AG04449 (cell line): ENCODE data around the gene HNRNPU.

Experiments
- CTCF ChIA-PET: fragments of 350-600 bp; formaldehyde crosslinking; extraction: SDS; loops from one replicate; lab custom pipeline; 2021; ENCODE audit warnings: antibody characterized with exemption; lab: Yijun Ruan, JAX
- POLR2A ChIA-PET: fragments of 400-600, 350-600 bp; formaldehyde crosslinking; extraction: SDS; loops from one replicate; lab custom pipeline; 2020; ENCODE audit warnings: antibody characterized with exemption, inconsistent platforms; lab: Yijun Ruan, JAX
- DNase-seq: peaks from one replicate; pipeline ENCODE4 v3.0.0-alpha.2; 2010; ENCODE audit warnings: low read depth, low spot score
- H3K4me3 ChIP-seq: 2 replicates; pipeline ENCODE4 v1.5.1; 2011; ENCODE audit warnings: low read depth, mild to moderate bottlenecking, control low read depth, low read length
- TF ChIP-seq, protein P1 (sequence below): IDR thresholded peaks from one replicate; pipeline ENCODE4 v1.5.1; 2011; ENCODE audit warnings: mild to moderate bottlenecking, moderate library complexity, low read length, control low read depth, inconsistent platforms; ENCODE audit not compliant: insufficient read depth; ENCODE audit errors: missing control alignments

Gene HNRNPU

DNA sequence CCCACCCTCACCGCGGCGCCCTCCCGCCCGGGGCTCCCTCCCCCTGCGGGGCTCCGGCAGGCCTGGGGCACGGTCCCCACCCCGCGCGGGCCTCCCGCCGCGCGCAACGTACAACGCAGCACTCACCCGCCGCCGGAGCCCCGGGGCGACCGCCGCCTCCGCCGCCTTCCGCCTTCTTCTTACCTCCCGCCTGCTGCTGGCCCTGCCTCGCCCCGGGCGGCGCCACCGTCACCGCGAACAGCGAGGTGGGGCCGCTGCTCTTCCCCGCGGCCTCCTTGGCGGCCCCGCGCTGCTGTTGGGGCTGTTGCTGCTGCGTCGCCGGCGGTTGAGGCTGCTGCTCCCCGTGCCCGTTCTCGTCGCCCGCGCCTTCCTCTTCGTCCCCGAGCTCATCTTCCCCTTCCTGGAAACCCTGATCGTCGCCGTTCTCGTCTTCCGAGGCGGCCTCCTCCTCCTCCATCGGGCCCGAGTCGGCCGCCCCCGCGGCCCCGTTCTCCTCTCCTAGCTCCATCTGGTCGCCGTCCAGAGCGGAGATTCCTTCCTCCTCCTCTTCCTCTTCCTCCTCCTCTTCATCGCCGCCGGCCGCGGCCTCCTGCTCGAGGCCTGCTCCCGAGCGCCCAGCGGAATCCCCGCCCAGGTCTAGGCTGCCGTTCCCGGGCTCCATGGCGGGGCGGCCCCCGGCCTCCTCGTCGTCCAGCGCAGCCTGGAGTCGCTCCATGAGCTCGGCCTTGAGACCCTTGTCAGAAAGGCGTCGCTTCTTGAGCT, 671 bp downstream of the HNRNPU start:
- ChIA-PET CTCF (interaction anchor here (0.6 to 3.0 kb wide), 8 partner anchors 8 to 179 kb away, joined by 3 to 18 read pairs (median 4); no protein-coding TSS in a partner anchor), POLR2A (interaction anchor here (0.7 to 2.3 kb wide), 8 partner anchors 12 to 107 kb away, joined by 3 to 16 read pairs (median 4); partner anchors contain the start of gene COX20)
- DNase-seq: no peak
- TF ChIP-seq, protein P1, sequence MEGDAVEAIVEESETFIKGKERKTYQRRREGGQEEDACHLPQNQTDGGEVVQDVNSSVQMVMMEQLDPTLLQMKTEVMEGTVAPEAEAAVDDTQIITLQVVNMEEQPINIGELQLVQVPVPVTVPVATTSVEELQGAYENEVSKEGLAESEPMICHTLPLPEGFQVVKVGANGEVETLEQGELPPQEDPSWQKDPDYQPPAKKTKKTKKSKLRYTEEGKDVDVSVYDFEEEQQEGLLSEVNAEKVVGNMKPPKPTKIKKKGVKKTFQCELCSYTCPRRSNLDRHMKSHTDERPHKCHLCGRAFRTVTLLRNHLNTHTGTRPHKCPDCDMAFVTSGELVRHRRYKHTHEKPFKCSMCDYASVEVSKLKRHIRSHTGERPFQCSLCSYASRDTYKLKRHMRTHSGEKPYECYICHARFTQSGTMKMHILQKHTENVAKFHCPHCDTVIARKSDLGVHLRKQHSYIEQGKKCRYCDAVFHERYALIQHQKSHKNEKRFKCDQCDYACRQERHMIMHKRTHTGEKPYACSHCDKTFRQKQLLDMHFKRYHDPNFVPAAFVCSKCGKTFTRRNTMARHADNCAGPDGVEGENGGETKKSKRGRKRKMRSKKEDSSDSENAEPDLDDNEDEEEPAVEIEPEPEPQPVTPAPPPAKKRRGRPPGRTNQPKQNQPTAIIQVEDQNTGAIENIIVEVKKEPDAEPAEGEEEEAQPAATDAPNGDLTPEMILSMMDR: no peak
- H3K4me3 ChIP-seq: peak overlapping the region; percentile 95

DNA sequence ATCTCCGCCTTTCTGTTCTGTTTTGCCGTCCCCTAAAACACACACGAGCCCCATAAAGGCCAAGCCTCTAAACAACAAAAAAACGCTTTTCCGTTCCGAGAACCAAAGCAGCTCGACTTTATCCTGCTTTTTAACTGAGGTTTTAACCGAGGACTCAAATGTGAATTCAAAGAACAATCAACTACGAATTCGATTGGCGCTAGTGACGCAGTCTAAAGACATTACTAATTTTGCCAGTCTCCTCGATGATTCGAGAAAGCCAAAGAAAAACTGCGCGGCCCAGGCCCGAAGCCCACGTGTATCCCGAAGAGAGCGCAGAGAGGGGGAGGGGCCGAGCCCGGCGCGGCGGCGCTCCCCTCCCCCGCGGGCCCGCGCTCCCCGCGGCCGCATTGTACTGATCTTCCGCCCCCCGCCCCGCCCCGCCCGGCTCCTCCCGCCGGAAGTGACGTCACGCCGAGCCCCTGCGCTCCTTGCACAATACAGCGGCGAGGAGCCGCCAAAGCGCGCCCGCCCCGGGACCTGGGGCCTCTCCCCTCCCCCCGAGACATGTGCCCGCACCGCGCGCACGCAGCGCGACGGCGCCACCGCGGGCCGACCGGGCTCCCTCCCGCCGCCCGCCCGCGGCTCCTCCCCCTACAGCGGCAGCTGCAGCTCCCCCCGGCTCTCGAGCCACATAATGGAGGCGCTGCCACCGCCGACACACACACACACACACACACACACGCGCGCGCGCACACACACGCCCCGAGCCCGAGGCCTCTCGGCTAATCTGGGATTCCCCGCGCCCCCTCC, 1.4 kb downstream of the HNRNPU start:
- peak; percentile 52 for DNase-seq
- TF ChIP-seq, protein P1: no peak
- H3K4me3 ChIP-seq: peak overlapping the region; percentile 95
- POLR2A ChIA-PET: interaction anchor here (0.6 to 2.3 kb wide), 7 partner anchors 13 to 109 kb away, joined by 3 to 16 read pairs (median 4); partner anchors contain the start of gene COX20
- CTCF ChIA-PET: interaction anchor here (0.6 to 3.0 kb wide), 7 partner anchors 11 to 180 kb away, joined by 3 to 18 read pairs (median 5); no protein-coding TSS in a partner anchor

DNA sequence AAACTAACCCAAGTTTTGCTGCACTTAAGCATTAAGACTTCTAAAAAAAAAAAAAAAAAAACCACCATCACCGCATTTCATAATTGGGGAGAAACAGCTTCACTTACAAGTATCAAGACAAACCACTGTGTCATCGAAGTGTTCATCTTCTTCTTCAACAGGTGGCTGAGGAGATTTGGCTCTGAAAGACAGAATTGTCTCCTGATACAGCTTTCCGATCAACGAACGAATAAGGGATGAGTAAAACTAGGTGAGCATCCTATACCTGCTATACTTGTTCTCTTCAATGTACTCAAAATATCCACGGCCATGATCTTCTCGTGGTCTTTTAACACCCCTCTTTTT, 2.0 kb downstream of the HNRNPU start:
- H3K4me3 ChIP-seq: peak overlapping the region; percentile 95
- ChIA-PET POLR2A (interaction anchor here (0.8 to 2.3 kb wide), 3 partner anchors 16 to 109 kb away, joined by 3 to 16 read pairs (median 5); partner anchors contain the start of gene COX20), CTCF (interaction anchor here (0.7 to 2.3 kb wide), 6 partner anchors 10 to 224 kb away, joined by 3 to 10 read pairs (median 4); no protein-coding TSS in a partner anchor)
- TF ChIP-seq, protein P1: no peak
- no peak for DNase-seq

DNA sequence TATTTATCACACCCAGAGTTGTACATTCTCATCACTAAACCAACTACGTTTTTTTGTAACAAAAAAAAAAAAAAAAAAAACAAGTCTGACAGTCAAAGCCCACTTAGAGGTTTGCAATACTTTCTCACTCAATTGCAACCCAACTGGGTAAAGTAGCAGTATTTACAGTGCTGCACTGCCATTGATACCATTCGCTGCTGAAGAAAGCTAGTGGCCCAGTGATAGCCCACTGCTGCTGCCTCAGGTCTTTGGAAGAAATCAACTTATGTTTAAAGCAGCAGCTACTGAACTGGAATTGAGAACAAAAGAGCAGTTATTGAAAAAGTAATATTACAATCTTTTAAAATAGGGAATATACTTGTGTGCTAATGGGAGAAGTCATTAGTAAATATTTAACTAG, 2.7 kb downstream of the HNRNPU start:
- DNase-seq: no peak
- CTCF ChIA-PET: interaction anchor here (0.7 to 2.3 kb wide), 5 partner anchors 9 to 224 kb away, joined by 3 to 10 read pairs (median 4); no protein-coding TSS in a partner anchor
- TF ChIP-seq, protein P1: no peak
- POLR2A ChIA-PET: interaction anchor here (0.8 to 1.8 kb wide), 2 partner anchors 15 to 110 kb away, joined by 3 to 5 read pairs; no protein-coding TSS in a partner anchor
- H3K4me3 ChIP-seq: peak overlapping the region; percentile 95

GRCh38 chr1:244860914-244861610, 3.3 kb downstream of the HNRNPU start:
- DNase-seq: no peak
- ChIA-PET POLR2A (no interaction called here), CTCF (interaction anchor here (0.9 to 2.3 kb wide), 5 partner anchors 9 to 225 kb away, joined by 3 to 10 read pairs (median 4); no protein-coding TSS in a partner anchor)
- TF ChIP-seq, protein P1: no peak
- H3K4me3 ChIP-seq: peak overlapping the region; percentile 95
